Endothelial cell of umbilical vein (primary cell): ENCODE results near the gene UBE2L3. TPM values are rescaled to one million over a fixed set of nuclear protein-coding genes. Genes with fewer than 3 reads are reported as not detected.

Experiments used
- BruUV-seq: library from RNA; stranded (reverse); fragments of 400-500 nt; replicated peaks from 2 replicates; lab custom pipeline; 2021; lab: Mats Ljungman, UMichigan
- CTCF ChIA-PET: fragments of 300-600, 350-600 bp; sonication (Branson Sonifier 250); formaldehyde crosslinking; loops from one replicate; lab custom pipeline; 2021; ENCODE audit warnings: antibody characterized with exemption, inconsistent platforms; lab: Charles Lee
- POLR2A ChIA-PET: fragments of 300-600, 350-600 bp; sonication (Branson Sonifier 250); formaldehyde crosslinking; loops from one replicate; lab custom pipeline; 2021; ENCODE audit warnings: antibody characterized with exemption, inconsistent platforms; lab: Charles Lee
- DNase-seq: peaks from one replicate; pipeline ENCODE4 v3.0.0-alpha.2; 2011; ENCODE audit warnings: low read depth, low spot score
- FAIRE-seq: peaks from 2 replicates; lab custom pipeline; 2011; peaks lifted over from hg19 to GRCh38; lab: Jason Lieb, UNC
- H2AFZ ChIP-seq: 2 replicates; pipeline ENCODE4 v1.6.0; 2012; ENCODE audit warnings: low read depth, low read length, control low read depth, inconsistent platforms
- H3K27ac ChIP-seq: 2 replicates; pipeline ENCODE4 v1.5.1; 2011; ENCODE audit warnings: low read depth, mild to moderate bottlenecking, control low read depth, low read length, moderate library complexity; ENCODE audit not compliant: insufficient read depth
- H3K27me3 ChIP-seq, 2 experiments: 2 replicates each; pipeline versions ENCODE4 v1.6.0 to v1.6.1; 2011; ENCODE audit warnings: low read length in 2 of 2, mixed read lengths in 1 of 2; ENCODE audit not compliant: control insufficient read depth in 2 of 2, insufficient read depth in 2 of 2
- H3K36me3 ChIP-seq, 2 experiments: 2 replicates in 1 of 2; 3 replicates in 1 of 2; pipeline ENCODE4 v1.5.1; 2011; ENCODE audit warnings: low read length in 2 of 2, mild to moderate bottlenecking in 1 of 2, moderate library complexity in 1 of 2; ENCODE audit not compliant: control insufficient read depth in 2 of 2, insufficient read depth in 2 of 2; ENCODE audit errors: extremely low read depth in 1 of 2
- H3K4me1 ChIP-seq: 3 replicates; pipeline ENCODE4 v1.5.1; 2011; ENCODE audit warnings: mild to moderate bottlenecking, low read length; ENCODE audit not compliant: control insufficient read depth, insufficient read depth; ENCODE audit errors: extremely low read depth
- H3K4me2 ChIP-seq: 2 replicates; pipeline ENCODE4 v1.6.1; 2011; ENCODE audit warnings: low read length, control low read depth, mixed read lengths; ENCODE audit not compliant: insufficient read depth
- H3K4me3 ChIP-seq, 3 experiments: fragments of 200-600 bp in 1 of 3; sonication (generic), shearing (Covaris generic) in 1 of 3; replicated peaks in 1 of 3; 2 replicates each; pipeline ENCODE4 v1.5.1; 2011 to 2016; ENCODE audit warnings: control low read depth in 3 of 3, low read length in 3 of 3, mild to moderate bottlenecking in 2 of 3, inconsistent platforms in 1 of 3, low read depth in 1 of 3, moderate library complexity in 1 of 3; ENCODE audit not compliant: insufficient read depth in 1 of 3
- H3K79me2 ChIP-seq: 2 replicates; pipeline ENCODE4 v1.6.0; 2012; ENCODE audit warnings: low read length, inconsistent platforms; ENCODE audit not compliant: control insufficient read depth, insufficient read depth
- H3K9ac ChIP-seq: replicated peaks from 2 replicates; pipeline ENCODE3; 2011; ENCODE audit warnings: low read length, control low read depth; ENCODE audit not compliant: insufficient read depth; ENCODE audit errors: extremely low read depth
- H3K9me1 ChIP-seq: replicated peaks from 3 replicates; pipeline ENCODE4 v1.6.0; 2011; ENCODE audit warnings: mild to moderate bottlenecking, low read length; ENCODE audit not compliant: control insufficient read depth, insufficient read depth; ENCODE audit errors: extremely low read depth
- H3K9me3 ChIP-seq: replicated peaks from 2 replicates; pipeline ENCODE4 v1.5.1; 2012; ENCODE audit warnings: low read length, inconsistent platforms; ENCODE audit not compliant: control insufficient read depth, insufficient read depth
- H4K20me1 ChIP-seq: replicated peaks from 2 replicates; pipeline ENCODE3; 2011; ENCODE audit warnings: mild to moderate bottlenecking, low read length; ENCODE audit not compliant: control insufficient read depth, insufficient read depth; ENCODE audit errors: extremely low read depth
- EZH2 ChIP-seq: IDR thresholded peaks from 2 replicates; pipeline ENCODE4 v1.6.1; 2012; ENCODE audit warnings: borderline replicate concordance, low read depth, mild to moderate bottlenecking, moderate library complexity, low read length, inconsistent platforms; ENCODE audit not compliant: severe bottlenecking
- FOS ChIP-seq: IDR thresholded peaks from 2 replicates; pipeline ENCODE4 v1.6.1; 2011; ENCODE audit warnings: mild to moderate bottlenecking, low read length, moderate library complexity, borderline replicate concordance; ENCODE audit not compliant: insufficient read depth
- GATA2 ChIP-seq: IDR thresholded peaks from 2 replicates; pipeline ENCODE4 v1.7.0; 2011; ENCODE audit warnings: low read depth, mild to moderate bottlenecking, moderate library complexity, mixed read lengths, low read length; ENCODE audit not compliant: insufficient read length, insufficient read depth
- JUN ChIP-seq: IDR thresholded peaks from 2 replicates; pipeline ENCODE4 v1.6.1; 2011; ENCODE audit warnings: borderline replicate concordance, low read depth; ENCODE audit not compliant: insufficient read length, insufficient read depth
- MYC ChIP-seq: IDR thresholded peaks from one replicate; pipeline ENCODE4 v1.6.1; 2011; ENCODE audit warnings: mild to moderate bottlenecking, low read depth, low read length
- POLR2A ChIP-seq: IDR thresholded peaks from 2 replicates; pipeline ENCODE4 v1.6.1; 2012; ENCODE audit warnings: low read depth, mild to moderate bottlenecking, control low read depth, low read length
- POLR2AphosphoS5 ChIP-seq: IDR thresholded peaks from 2 replicates; pipeline ENCODE4 v1.6.1; 2012; ENCODE audit warnings: low read depth, mild to moderate bottlenecking, control low read depth, low read length, moderate library complexity; ENCODE audit not compliant: insufficient read depth
- dilution Hi-C: fragments of 300-500 bp; cut with MboI; formaldehyde crosslinking; loops from one replicate; pipeline ENCODE4 v1.15.0; 2019; ENCODE audit warnings: low sequenced_read_pairs; ENCODE audit not compliant: extremely low pct_ligation_motif_present
- intact Hi-C: fragments of 100-400 bp; cut with micrococcal nuclease; formaldehyde crosslinking; loops from one replicate; pipeline ENCODE4 v1.10.0; 2022
- polyA plus RNA-seq, 4 experiments: library from polyadenylated mRNA; depleted of rRNA in 3 of 4; stranded (reverse) in 3 of 4; unstranded in 1 of 4; fragments of >200 nt; gene quantifications; 2 replicates each; pipeline versions ENCODE4 v1.2.1 to v1.2.3, GENCODE V29; 2011 to 2012; ENCODE audit warnings: missing spikeins in 1 of 4
- total RNA-seq: library from RNA; stranded (reverse); gene quantifications from 2 replicates; pipeline ENCODE4 v1.2.3, GENCODE V29; 2021
- TF ChIP-seq, protein P1 (sequence below), 2 donors: IDR thresholded peaks; 1 replicate in 1 of 2; 2 replicates in 1 of 2; pipeline ENCODE4 v1.5.1; 2011; ENCODE audit warnings: low read length in 2 of 2, mild to moderate bottlenecking in 2 of 2, moderate library complexity in 2 of 2, control low read depth in 1 of 2, inconsistent platforms in 1 of 2, low read depth in 1 of 2; ENCODE audit not compliant: insufficient read depth in 1 of 2; ENCODE audit errors: extremely low read depth in 1 of 2
- TF ChIP-seq, protein P2 (sequence below): IDR thresholded peaks from 2 replicates; pipeline ENCODE4 v1.6.1; 2011; ENCODE audit not compliant: insufficient read depth, insufficient read length

The UBE2L3 gene
- total and polyA plus RNA-seq, 2 donors (not counting 3 experiments of a cell fraction or from before 2014, with no cell fraction given), result 66.0 to 83.5 TPM

DNA sequence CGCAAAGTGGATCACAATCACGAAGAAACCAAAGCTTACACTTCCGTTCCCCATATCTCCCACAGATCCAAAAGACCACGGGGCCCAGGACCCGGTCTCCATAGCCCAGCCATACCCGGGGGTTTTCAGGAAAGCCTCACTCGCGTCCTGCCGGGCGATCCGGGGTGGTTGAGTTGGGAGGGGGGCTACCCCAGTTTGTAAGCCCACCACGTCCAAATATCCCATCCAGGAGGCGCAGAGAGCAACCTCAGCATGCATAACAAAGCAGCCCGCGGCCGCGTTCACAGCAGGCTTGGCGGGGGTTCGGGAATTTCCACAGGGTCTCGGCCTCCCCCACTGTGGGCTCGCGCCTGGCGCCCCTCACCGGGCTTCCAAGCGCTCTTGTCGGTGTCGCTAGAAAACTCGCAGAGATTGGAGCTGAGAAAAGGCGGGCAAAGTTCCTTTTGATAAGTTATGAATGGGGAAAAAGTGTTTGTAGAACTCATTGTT, 84.1 kb downstream of the UBE2L3 start:
- peak overlapping the region; percentile 61 for H3K27ac ChIP-seq
- DNase-seq (no peak), FAIRE-seq (no peak)
- peak overlapping the region; percentile 64 to 85 (median 66) for H3K4me3 ChIP-seq
- peak overlapping the region; percentile 58 for H2AFZ ChIP-seq
- H3K4me2 ChIP-seq, result peak overlapping the region; percentile 93
- H3K79me2 ChIP-seq, result peaks cover 19% of the 10 kb centered on the region
- dilution Hi-C loops (no loop called here), intact Hi-C loops (loop anchor here (10.0 kb wide), 1 partner anchor 163 kb away; no protein-coding TSS in a partner anchor)
- POLR2A ChIA-PET, result no interaction called here
- peaks cover 17% of the 10 kb centered on the region for H3K4me1 ChIP-seq
- TSS peak; percentile 68 for BruUV-seq
- peaks cover 3 to 5% of the 10 kb centered on the region in 2 experiments for H3K36me3 ChIP-seq
- H4K20me1 ChIP-seq, result no peaks in the 10 kb centered on the region
- H3K9me1 ChIP-seq, result no peaks in the 10 kb centered on the region
- no peaks in the 10 kb centered on the region for H3K27me3 ChIP-seq
- peak overlapping the region; percentile 78 for H3K9ac ChIP-seq
- CTCF ChIA-PET, result interaction anchor here (1.3 to 3.2 kb wide), 2 partner anchors 9 to 10 kb away, joined by 4 to 16 read pairs; no protein-coding TSS in a partner anchor
- TF ChIP-seq, protein P1, sequence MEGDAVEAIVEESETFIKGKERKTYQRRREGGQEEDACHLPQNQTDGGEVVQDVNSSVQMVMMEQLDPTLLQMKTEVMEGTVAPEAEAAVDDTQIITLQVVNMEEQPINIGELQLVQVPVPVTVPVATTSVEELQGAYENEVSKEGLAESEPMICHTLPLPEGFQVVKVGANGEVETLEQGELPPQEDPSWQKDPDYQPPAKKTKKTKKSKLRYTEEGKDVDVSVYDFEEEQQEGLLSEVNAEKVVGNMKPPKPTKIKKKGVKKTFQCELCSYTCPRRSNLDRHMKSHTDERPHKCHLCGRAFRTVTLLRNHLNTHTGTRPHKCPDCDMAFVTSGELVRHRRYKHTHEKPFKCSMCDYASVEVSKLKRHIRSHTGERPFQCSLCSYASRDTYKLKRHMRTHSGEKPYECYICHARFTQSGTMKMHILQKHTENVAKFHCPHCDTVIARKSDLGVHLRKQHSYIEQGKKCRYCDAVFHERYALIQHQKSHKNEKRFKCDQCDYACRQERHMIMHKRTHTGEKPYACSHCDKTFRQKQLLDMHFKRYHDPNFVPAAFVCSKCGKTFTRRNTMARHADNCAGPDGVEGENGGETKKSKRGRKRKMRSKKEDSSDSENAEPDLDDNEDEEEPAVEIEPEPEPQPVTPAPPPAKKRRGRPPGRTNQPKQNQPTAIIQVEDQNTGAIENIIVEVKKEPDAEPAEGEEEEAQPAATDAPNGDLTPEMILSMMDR (IDR thresholded peaks at IDR 0.05; ENCODE audit: extremely low read depth in 1 of 2, insufficient read depth in 1 of 2, low read depth in 1 of 2, low read length in 2 of 2), result no peak
- no peak for TF ChIP-seq POLR2A
- no peak for TF ChIP-seq JUN
- no peak for TF ChIP-seq EZH2
- TF ChIP-seq MYC, result no peak
- TF ChIP-seq GATA2, result no peak
- no peak for TF ChIP-seq POLR2AphosphoS5
- TF ChIP-seq, protein P2, sequence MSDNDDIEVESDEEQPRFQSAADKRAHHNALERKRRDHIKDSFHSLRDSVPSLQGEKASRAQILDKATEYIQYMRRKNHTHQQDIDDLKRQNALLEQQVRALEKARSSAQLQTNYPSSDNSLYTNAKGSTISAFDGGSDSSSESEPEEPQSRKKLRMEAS, result no peak
- TF ChIP-seq FOS, result no peak
- no peaks in the 10 kb centered on the region for H3K9me3 ChIP-seq
